ENCODE data around the gene POMP.

GRCh38 chr13:28679628-28680027, 20.7 kb downstream of the POMP start:
- TF ChIP-seq RAD21 (IDR thresholded peaks at IDR 0.05; ENCODE audit: low read depth) (peak; percentile 33; the same call in 1 of the 2 replicates), TAF1 (IDR thresholded peaks at IDR 0.05; ENCODE audit: low read depth) (no peak)

Data from Ishikawa (cell line).